Left forelimb (tissue), 1 donor: ENCODE results near the gene PSMF1.

Experiments used
- DNase-seq: peaks from one replicate; pipeline ENCODE4 v3.0.0-alpha.2; 2018; ENCODE audit warnings: low spot score

PSMF1 gene, protein sequence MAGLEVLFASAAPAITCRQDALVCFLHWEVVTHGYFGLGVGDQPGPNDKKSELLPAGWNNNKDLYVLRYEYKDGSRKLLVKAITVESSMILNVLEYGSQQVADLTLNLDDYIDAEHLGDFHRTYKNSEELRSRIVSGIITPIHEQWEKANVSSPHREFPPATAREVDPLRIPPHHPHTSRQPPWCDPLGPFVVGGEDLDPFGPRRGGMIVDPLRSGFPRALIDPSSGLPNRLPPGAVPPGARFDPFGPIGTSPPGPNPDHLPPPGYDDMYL

DNA sequence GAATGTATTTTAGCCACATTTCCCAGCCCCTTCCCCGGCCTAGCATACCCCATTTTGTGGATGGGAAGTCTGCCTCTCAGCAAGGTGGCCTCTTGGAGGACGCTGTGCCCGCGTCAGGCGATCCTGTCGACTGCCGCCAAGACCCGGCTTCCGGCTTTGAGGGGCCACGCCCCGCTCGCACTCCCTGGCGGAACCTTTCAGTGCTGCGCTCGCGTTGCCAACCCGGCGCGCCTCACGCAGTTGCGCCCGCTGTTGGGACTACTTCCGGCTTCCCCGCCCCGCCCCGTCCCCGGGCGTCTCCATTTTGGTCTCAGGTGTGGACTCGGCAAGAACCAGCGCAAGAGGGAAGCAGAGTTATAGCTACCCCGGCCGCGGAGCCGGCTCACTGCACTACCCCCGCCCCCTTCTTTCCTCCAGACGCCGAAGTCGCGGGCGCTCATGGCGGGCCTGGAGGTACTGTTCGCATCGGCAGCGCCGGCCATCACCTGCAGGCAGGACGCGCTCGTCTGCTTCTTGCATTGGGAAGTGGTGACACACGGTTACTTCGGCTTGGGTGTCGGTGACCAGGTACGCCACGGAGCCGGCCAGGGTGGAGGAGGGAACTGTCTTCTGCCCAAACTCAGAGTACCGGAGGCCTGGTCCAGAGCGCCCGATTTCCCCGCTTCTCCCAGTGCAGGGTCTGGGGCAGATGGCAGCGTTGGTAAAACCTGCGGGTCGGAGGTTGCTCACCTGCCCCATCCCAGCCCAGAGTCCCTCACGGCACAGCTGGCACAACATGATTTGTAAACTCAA, at the start of gene PSMF1:
Gene PSMF1, plus strand, starts transcription at position 267 of the 792 bp plus-strand sequence. Its CDS starts 172 bp downstream, at position 439.
- DNase-seq = peak; percentile 95

DNA sequence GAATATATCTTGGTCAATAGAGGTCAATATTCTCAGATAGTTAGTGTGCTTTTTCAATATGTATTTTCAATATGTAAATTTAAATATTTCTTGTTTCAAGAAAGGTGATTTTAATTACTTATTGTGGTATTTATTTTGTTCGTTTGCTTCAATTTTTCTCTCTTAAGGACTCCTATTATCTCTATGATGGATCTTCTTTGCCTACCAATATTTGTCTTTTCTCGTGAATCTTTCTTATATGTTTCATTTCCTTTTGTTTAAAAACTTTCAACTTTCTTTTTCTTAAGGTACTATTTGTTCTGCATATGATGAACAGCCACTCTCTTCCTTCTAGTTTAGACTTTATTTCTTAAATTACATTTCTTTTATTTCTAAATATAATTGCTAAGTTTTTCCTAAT, 46.1 kb upstream of the PSMF1 start:
- no peak for DNase-seq

DNA sequence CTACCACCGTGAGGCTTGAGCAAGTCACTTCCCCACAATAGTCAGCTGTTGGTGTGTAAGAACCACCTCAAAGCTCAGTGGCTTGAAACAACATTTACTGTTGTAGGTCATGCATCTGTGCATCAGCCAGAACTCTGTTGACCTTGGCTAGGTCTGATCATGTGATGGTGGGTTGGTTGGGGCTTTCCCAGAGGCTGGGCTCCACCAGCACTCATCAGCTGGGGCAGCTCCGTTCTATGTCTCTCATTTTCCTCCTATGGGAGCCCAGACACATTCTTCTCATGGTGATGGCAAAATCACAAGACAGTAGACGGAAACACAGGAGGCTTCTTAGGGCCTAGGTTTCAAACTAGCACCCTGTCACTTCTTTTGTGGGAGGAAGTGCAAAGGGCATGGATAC, 42.8 kb upstream of the PSMF1 start:
- no peak for DNase-seq

DNA sequence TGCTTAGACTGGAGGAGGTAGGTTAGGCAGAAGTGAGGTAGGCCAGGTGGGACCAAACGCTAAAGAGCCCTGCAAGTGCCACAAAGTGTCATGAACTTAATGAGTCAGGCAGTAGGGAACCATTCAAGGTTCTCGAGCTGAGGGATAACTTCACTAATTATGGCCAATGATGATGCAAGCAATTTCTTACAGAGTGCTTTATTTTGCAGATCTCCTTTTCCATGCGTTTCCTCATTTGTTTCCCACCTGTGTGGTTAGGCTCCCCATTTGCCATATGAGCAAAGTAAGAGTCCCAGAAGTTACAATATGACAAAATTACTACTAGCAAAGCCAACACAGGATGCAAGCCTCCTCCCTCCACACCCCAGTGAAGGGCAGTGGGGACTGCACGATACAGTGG, 36.5 kb upstream of the PSMF1 start:
- DNase-seq = no peak

DNA sequence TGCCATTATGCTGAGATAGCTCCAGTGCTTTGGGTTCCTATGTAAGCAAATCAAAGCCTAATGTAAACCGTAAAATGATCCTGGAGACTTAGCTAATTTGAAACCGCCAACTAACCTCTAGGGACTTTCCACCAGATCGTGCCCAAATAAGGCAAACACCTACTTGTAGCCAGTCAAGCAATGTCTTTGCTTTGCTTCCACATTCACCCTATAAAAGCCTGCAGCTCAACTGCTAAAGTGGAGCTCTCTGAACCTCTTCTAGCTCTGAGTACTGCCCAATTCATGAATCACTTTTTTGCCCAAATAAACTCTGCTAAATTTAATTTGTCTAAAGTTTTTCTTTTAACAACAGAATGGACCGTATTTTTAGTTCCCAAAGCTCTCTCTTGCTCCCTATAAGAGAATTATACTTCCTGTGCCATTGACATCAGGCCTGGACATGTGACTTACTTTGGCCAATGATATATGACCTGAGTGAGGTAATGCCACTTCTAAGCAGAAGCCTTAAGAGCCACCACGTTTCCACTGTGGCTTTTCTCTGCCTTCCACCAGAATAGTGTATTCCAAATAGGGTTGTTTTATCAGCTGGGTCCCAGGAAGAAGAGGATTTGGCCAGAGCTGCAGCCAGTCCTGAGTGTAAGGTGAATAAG, 34.8 kb upstream of the PSMF1 start:
- DNase-seq = no peak

DNA sequence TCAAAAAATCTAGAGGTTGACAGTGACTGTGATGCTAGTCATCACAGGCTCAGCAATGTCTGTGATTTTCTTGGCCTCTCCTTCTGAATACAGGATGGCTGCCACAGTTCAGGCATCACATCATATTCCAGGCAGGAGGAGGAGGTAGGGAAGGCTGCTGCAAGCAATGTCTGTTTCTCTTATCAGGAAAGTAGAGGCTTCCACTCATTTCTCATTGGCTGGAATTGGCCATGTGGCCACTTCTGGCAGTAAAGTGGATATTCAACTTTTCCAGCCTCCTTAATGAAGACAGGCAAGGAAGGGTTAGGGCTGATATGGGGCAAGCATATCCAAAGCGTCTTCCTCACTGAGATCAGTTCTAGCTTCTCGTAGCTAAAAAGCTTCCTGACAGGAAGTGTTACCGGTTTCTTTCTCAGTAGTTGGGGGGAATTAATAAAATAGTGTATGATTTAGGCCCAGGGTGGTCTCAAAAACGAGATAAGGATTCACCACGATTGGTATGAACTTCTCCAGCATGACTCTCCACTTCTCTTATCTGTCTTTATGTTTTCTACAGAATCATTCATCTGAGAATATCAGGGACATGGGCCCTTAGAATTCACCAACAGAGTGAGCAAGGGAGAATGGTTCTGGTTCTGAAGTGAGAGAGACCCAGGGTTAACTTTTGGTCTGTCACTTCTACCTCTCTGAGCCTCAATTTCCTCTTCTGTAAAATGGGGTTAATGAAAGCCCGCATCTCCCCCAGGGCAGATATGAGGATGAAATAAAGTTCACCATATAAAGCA, 32.7 kb upstream of the PSMF1 start:
- no peak for DNase-seq

DNA sequence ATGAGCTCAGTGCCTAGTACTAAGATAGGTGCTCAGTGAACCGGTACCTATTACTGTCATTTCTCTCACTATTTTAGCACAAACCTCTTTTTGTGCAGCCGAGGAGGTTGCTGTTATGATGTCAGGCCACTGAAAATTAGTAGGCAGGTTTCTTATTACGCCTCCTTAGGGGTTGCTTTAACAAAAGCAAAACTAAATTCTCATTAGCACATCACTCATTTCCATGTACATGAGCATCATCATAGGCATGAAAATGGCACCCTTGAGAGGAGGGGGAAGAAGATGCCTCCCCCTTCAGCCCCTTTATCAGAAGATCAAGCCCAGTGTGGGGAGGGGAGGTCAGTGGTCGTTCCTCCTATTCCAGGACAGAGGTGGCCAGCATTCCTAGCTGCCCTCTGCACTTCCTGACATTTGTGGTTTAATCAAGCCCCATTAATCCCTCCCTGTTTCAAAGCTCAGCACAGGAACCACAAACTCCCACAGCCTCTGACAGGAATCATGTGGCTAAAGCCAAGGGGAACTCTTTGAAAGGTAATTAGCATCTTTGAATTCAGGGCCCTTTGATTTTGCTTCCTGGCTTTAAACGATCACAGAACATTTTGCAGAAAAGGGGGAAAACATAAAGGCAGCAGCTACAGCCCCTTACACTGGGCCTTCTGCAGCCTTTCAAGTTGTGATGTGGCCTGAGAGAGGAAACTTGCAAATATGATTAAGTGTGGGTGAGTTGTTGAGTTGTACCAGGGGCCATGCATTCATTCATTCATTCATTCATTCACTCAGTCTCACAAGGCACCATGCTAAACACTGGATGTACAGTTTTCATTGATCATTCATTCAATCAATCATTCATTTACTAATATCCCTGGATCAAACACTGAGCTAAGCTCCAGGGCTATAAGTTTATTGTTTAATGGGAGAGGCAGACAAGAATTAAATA, 31.9 kb upstream of the PSMF1 start:
- DNase-seq = no peak

DNA sequence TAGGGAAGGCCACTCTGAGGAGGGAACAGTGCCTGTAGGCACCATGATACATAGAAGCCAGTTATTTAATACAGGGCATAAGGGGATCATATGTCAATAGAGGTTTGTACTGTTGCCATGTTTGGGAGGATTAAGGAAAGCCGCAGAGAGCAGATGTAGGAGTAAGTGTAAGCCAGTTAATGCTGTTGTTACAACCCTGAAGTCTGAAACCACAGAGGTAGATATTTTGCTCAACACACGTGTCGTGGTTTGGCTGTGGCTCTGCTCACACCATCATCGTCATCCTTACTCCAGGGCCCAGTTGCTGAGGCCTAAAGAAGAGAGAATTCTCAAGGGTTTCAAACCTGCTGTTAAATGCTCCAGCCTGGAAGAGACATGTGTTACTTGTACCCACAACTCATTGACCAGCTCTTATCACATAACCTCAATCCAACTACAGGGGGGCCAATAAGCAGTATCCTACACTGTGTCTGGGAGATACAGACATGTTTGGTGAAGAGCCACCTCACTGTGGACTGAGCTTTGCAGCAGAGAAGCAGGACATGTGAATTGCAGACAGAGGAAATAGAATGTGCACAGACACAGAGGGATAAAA, 31.0 kb upstream of the PSMF1 start:
- DNase-seq = no peak

DNA sequence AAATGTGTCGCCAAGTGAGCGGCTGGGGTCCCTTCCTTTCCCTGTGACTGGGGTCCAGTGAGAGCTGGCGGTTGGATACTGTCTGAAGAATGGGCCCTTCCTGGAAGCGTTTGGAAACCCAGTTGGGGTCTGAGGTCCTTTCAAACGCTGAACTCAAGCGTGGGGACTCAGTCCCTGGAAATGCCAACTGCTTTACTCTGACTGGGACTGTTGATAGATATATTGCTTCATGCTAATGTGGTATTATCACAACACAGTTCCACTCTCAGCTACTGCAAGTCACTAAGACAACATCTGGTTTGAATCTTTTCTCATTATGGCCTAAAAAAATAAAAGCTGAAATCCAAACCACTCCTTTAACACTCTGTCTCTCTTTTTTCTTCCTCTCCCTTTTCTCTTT, 23.7 kb upstream of the PSMF1 start:
- no peak for DNase-seq

DNA sequence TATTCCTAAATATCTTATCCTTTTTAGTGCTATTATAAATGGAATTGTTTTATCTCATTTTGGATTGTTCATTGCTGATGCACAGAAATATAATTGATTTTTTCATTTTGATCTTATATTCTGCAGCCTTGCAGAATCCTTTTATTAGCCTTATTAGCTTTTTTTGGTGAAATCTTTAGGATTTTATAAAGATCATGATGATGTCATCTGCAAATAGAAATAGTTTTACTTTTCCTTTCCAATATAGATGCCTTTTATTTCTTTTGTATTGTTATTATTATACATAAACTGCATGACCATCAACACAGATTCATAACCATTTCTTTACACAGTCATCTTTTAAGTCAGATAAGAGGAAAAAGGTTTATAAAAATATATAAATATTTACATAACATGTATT, 16.9 kb upstream of the PSMF1 start:
- DNase-seq = no peak

DNA sequence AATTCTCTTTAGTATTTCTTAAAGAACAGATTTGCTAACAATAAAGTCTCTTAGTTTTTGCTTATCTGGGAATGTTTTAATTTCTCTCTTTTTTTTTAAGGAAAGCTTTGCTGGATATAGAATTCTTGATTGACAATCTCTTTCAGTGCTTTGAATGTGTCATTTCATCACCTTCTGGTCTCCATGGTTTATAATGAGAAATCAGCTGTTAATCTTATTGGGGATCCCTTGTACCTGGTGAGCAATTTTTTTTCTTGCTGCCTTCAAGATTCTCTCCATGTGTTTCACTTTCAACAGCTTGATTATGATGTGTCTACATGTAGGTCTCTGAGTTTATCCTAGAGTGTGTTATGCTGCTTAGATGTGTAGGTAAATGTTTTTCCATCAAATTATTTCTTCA, 16.4 kb upstream of the PSMF1 start:
- DNase-seq = no peak

DNA sequence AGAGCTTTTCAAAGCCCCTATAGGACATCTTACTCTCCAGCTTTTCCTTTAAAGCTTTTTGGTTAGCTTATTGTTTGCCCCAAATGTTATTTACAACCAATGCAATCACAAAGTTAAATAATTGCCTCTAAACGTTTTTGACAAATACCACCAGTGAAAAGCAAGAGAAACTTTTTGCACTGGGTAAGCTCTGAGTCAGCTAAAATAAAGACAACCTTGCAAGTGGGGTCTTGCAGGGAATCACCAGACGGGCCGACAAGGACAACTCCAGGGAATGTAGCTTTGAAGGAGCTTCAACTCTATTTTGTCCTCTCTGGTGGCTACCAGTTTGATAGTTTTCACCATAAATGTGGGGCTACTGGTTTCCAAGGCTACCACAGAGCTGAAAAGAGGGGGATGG, 14.7 kb upstream of the PSMF1 start:
- no peak for DNase-seq

DNA sequence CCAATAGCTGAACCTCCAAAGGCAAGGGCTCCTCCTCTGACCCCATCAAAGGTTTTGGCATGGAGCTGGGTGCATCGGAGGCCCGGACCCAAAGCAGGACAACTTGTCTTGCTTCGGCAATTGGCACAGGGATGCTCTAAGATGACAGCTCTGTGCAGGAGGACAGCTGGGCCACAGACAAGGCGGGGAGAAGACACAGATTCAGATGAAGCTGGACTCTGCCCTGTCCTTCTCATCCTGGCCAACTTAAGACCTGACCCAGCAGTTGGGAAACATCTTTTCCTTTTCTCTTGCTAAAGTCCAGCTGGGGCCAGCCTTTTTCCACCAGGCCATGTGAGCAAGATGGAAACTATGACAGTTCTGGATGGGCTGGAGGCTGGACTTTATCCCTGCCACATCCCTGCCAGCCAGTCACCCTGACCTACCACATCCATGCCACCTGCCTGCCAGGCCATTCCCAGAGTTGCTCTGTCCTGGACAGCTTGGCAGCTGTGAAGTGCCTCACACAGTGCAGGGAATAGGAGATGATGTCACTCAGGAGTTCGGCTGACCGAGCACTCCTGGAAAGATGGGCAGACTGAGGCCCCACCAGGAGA, 12.7 kb upstream of the PSMF1 start:
- DNase-seq = no peak

DNA sequence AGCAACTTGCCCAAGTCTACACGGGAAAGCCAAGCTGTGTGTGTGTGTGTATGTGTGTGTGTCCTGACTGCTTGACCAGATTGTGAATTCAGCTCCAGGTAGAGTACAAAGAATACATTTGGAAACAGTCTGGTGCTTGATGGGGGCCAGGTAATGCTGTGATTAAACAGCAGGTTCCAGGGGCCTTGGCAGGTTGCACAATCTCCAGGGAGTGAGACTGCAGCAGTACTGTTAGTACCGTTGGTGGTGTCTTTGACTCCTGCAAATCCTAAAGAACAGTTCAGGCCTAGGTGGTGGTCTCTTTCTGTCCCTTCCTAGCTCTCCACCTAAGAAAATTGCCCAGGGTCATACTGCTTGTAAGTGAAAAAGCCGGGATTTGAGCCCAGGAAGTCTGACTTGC, 11.2 kb upstream of the PSMF1 start:
- DNase-seq = no peak

DNA sequence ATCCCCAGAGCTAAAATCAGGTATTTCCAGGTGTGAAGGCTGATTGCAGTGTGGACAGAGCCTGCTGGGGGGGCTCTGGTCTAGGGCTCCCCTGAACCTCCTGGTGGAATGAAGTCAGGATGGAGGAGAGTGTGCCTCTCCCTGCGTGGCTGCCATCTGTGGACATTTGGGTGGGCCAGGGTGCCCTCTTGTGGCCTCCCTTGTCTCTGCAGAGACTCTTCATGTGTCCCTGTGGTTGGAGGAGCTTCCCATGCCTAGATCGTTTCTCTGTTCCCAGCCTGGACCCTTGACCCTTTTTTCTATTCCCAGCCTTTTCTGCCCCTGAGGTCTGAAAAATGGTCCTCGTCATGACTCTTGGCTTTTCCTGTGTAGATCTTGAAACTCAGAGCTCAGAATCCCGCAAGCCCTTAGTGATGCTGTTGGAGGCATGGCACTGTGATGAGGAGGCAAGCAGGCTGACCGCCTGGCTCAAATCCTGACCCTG, 9.9 kb upstream of the PSMF1 start:
- DNase-seq = no peak

DNA sequence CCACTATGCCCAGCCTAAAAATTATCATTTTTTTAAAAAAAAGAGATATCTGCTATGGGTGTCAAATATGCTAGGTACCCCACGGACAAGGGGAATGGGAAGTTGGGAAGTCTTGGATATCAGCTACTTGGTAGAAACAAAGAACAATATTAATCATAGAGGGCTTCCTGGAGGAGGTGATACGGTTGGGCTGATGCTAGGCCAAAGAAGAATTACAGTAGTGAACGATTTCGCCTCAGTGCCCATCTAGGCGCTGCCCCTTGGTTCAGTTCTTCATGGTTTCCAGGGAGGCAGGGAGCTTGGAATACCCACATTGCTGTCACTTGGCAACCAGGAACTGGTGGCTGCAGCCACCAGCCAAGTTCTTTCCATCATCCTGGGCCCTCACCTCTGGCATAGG, 5.5 kb upstream of the PSMF1 start:
- no peak for DNase-seq

DNA sequence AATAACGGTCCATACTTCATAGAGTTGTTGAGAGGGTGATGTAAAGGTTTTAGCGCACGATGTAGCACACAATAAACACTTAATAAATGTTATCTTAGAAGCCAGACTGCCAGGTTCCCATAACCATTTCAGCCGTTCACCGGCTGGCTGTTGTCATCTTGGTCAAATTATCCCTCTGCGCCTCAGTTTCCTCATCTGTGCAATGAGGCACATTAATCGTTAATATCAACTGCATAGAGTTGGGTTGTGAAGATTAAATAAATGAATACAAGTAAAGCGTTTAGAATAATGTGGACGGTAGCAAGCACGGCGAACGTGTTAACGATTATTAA, 432 bp upstream of the PSMF1 start:
- no peak for DNase-seq

DNA sequence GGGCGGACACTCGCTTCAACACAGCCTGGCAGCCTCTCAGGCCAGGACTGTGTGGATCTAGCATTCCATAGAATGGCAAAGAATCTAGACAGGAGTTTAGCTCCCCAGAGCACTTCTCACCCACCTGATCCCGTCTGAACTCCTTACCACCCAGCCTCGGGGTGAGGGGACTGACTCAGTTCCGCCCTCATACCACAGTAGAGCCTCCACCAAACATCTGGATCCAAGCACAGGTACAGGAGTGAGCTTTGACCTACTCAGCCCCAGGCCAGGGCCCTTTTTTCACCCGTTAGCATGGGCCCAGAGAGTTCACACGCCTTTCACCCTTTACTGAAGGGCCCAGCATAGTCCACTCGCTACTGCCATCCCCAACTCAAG, 715 bp downstream of the PSMF1 start:
- DNase-seq = no peak

DNA sequence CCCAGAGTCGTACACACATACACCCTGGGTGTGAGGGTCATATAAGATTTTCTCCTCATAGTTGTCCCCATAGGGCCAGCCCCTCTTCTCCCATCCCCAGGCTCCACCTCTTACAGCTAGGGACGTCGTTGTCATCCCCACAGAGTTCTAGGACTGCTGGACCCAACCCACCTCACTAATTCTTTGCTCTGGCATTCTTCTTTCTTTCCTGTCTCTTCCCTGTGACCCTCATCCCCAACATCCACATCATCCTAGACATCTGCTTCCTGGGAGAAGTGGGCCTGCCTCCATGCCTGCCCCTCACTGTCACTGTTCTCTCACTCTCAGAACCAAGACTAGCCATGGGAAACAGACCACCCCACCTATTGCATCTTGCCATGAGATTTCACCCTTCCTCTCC, 1.1 kb downstream of the PSMF1 start:
- DNase-seq = no peak

DNA sequence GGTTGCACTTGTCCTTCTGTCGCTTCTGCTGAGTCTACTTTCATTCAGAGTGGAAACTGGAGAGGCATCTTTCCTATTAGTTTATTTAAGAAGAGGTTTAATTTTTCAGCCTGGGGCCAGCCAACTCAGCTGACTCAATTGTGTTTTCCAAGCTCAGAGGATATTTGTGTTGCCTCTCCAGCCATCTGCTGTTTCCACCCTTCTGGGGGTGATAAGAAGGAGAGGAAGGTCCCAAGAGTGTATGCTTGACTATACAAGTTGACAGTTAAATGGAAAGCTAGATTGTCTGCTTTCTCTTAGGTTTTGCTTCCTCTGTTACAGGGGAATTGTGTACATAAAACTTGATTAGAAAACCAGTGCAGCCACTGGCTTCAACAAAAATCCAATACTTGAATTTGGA, 3.0 kb downstream of the PSMF1 start:
- DNase-seq = no peak
